HFFc6 (cell line): ENCODE results near the gene LGALS3BP. TPM values are rescaled to one million over a fixed set of nuclear protein-coding genes. Genes with fewer than 3 reads are reported as not detected.

ENCODE experiments used
- DNase-seq: peaks from one replicate; pipeline ENCODE4 v3.0.0-alpha.2; 2018
- H3K27ac Mint-ChIP-seq: 2 replicates; pipeline ENCODE4 v1.8.0; 2020; ENCODE audit warnings: mild to moderate bottlenecking, mixed read lengths
- H3K27me3 Mint-ChIP-seq: 2 replicates; pipeline ENCODE4 v1.8.0; 2021; ENCODE audit warnings: mild to moderate bottlenecking, moderate library complexity, mixed read lengths; ENCODE audit not compliant: insufficient read depth
- H3K36me3 Mint-ChIP-seq: 2 replicates; pipeline ENCODE4 v1.8.0; 2021; ENCODE audit warnings: low read depth, mixed read lengths
- H3K4me1 Mint-ChIP-seq: 2 replicates; pipeline ENCODE4 v1.8.0; 2020; ENCODE audit warnings: low read depth, mixed read lengths
- H3K4me3 Mint-ChIP-seq: 2 replicates; pipeline ENCODE4 v1.8.0; 2020; ENCODE audit warnings: mild to moderate bottlenecking, moderate library complexity, mixed read lengths
- H3K9me3 Mint-ChIP-seq: 2 replicates; pipeline ENCODE4 v1.8.0; 2020; ENCODE audit warnings: mild to moderate bottlenecking, mixed read lengths
- total RNA-seq, 6 experiments: library from RNA; stranded (reverse); fragmentation: NEBNext Ultra II Directional; extraction: Animal tissue kit (Norgen Biotek cat#: 25700); gene quantifications; 2 replicates in 1 of 6; 3 replicates in 5 of 6; pipeline ENCODE4 v1.2.3, GENCODE V29; 2021
- TF ChIP-seq, protein P1 (sequence below): fragments of 200-600 bp; sonication (generic); IDR thresholded peaks from 2 replicates; pipeline ENCODE4 v1.5.0; 2021; ENCODE audit warnings: antibody characterized with exemption, mild to moderate bottlenecking

Gene LGALS3BP
- total RNA-seq, 6 experiments from 2014 or later: 31.1 to 46.4 (median 43.4) TPM

DNA sequence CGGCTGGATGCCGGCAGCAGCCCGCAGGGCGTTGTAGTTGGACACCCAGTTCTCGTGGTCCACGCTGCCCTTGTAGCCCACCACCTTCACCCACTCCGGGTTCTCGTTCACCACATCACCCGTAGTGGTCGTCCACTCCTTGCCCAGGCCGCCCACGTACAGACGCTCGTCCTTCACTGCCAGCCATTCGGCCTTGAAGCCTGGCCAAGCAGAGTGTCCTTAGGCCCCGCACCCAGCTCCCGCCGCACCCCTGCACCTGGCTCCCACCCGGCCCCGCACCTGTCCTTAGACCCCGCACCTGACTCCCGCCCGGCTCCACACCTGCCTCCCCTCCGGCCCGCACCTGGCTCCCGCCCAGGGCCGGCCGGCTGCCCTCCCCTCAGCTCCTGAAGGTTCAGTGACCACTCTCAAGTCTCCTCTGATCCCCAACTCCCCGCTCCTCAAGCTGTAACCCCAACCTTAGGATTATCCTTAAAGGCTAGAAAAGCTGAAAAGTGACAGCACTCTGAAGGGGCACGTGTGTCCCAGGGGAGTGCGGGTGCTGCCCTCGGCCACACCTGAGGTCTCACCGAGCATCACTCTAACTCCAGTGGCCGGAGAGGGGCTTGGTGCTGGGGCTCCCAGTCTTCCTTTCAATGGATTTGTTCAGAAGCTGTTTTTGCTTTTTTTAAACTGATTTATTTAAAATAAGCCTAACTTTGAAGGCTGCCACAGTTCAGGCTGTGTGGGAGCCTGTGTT, 15.5 kb upstream of the LGALS3BP start:
- H3K27me3 Mint-ChIP-seq: no peaks in the 10 kb centered on the region; the same call in 1 of the 2 replicates
- no peaks in the 10 kb centered on the region for H3K9me3 Mint-ChIP-seq
- TF ChIP-seq, protein P1, sequence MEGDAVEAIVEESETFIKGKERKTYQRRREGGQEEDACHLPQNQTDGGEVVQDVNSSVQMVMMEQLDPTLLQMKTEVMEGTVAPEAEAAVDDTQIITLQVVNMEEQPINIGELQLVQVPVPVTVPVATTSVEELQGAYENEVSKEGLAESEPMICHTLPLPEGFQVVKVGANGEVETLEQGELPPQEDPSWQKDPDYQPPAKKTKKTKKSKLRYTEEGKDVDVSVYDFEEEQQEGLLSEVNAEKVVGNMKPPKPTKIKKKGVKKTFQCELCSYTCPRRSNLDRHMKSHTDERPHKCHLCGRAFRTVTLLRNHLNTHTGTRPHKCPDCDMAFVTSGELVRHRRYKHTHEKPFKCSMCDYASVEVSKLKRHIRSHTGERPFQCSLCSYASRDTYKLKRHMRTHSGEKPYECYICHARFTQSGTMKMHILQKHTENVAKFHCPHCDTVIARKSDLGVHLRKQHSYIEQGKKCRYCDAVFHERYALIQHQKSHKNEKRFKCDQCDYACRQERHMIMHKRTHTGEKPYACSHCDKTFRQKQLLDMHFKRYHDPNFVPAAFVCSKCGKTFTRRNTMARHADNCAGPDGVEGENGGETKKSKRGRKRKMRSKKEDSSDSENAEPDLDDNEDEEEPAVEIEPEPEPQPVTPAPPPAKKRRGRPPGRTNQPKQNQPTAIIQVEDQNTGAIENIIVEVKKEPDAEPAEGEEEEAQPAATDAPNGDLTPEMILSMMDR: no peak
- no peak for DNase-seq
- no peaks in the 10 kb centered on the region for H3K4me1 Mint-ChIP-seq
- no peak overlapping the region for H3K4me3 Mint-ChIP-seq
- H3K27ac Mint-ChIP-seq: no peak overlapping the region
- peaks cover 44% of the 10 kb centered on the region for H3K36me3 Mint-ChIP-seq

DNA sequence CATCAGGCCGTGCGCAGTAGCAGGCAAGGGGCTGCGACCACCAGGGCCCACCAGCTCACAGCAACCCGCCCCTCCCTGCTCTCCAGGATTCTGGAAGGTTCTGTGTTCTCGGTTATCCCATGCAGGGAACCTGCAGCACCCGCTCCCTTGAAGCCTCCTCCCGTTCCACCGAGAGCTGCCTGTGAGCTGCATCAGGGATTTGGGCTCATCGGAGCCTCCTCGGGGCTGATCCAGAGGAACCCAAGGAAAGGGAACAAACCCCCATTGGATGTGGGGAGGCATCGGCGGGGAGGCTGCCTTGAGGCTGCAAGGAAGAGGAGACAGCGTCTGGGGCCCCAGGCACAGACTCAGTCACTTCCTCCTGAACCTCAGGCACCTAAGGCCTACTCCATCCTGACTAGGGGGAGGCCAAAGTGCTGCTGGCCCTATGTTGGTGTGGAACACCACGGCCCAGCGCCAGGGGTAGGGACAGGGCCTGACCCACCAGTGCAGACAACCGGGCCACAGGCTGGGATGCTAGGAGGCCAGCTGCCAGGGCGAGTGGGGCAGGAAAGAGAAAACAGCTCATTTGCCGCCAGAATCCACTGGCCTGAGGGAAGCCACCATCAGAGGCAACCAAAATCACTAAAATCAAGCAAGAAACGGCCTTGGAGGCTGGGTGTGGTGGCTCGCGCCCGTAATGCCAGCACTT, 14.4 kb upstream of the LGALS3BP start:
- Mint-ChIP-seq H3K4me1 (no peaks in the 10 kb centered on the region), H3K27ac (no peak overlapping the region), H3K27me3 (no peaks in the 10 kb centered on the region; the same call in 1 of the 2 replicates), H3K36me3 (peaks cover 48% of the 10 kb centered on the region), H3K4me3 (no peak overlapping the region), H3K9me3 (no peaks in the 10 kb centered on the region)
- no peak for DNase-seq
- TF ChIP-seq, protein P1: no peak

DNA sequence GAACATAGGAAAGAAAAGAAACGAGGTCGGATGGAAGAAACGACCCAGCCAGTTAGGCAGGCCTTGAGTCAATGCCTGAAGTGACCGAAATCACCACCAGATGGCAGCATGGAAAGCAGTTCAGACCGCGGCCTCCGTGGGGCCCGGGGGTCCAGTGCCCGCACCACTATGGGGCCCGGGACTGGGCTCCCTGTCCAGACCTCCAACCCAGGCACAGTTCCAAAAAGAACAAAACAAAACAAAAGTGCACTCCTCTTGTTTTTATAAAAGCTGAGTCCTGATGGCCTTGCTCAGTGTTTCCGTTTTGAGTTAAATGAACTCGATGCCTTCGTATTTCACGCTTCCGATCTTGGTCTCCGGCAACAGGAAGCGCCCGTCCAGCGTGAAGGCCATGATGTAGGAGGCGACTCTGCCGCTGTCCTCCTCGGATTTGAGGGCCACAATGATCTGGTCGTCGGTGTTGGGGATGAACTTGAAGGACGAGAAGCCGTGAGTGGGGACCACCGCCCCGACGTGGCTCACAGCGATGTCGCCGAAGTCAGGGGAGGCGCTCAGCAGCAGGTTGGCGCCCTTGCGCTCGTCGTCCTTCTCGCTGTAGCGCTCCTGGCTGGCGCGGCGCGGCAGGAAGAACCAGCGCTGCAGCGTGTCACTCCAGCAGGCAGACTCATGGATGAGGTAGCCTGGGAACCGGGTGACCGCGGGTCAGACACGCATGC, 13.7 kb upstream of the LGALS3BP start:
- Mint-ChIP-seq H3K4me3 (no peak overlapping the region), H3K27me3 (no peaks in the 10 kb centered on the region; the same call in 1 of the 2 replicates), H3K4me1 (no peaks in the 10 kb centered on the region), H3K27ac (no peak overlapping the region), H3K36me3 (peaks cover 49% of the 10 kb centered on the region), H3K9me3 (no peaks in the 10 kb centered on the region)
- no peak for DNase-seq
- TF ChIP-seq, protein P1: peak; percentile 88

DNA sequence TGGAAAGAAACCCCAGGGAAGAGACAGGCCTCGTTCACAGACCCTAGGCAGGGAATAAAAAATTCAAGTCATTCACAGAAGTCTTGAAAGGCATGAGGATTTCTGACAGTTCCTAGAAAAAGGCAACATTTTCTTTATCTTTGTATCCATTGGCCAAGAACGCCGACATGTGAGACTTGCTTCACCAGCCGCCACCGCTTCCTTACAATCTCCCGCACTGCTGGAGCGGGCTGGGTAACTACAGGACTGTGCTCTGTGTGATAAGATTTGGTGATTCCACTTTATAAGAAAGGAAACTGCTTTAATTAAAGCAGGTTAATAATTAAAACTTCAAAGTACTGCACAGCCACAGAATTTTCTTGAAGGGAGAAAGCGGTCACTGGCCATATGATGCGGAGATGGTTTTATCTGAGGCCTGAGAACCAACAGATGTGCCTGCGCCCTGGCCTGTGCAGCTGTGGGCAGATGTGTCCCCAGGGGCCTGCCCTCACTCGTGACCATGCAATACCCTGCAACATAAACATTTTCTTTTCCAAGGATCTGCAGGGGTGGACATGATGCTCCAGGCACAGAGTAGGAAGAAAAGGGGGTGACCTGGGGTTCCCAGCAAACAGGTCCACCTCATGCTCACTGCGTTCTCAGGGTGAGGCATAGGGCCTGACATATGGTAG, 13.0 kb upstream of the LGALS3BP start:
- no peak overlapping the region for H3K4me3 Mint-ChIP-seq
- H3K27me3 Mint-ChIP-seq: no peaks in the 10 kb centered on the region; the same call in 1 of the 2 replicates
- no peak overlapping the region for H3K27ac Mint-ChIP-seq
- H3K4me1 Mint-ChIP-seq: no peaks in the 10 kb centered on the region
- H3K36me3 Mint-ChIP-seq: peaks cover 46% of the 10 kb centered on the region
- no peaks in the 10 kb centered on the region for H3K9me3 Mint-ChIP-seq
- TF ChIP-seq, protein P1: no peak
- no peak for DNase-seq

DNA sequence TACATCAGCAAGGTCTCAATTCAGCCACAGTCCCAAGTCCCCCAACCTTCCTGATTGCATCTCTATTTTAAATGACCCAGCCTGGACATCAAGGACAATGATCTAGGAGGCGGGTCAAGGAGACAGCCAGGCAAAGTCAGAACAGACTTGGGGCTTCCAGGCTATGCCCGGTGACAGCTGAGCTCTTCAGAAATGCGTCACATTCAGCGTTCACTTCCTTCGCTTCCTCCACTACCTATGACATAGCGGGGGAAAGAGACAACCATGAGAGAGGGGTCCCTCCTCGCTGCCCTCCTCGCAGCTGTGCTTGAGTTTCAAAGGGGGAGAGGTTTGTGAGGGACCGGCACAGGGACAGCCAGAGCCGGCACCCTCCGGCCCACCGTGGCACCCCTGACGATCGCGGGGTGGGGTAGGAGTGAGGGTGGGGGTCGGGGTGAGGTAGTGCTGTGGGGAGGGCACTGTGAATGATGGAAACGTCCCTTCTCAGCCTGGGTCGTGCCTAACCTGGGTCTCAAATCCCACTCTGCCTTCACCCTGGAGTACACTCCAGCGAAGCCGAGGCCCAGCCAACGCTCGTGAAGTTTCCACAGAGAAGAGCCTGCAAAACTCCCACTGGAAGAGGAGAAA, 12.3 kb upstream of the LGALS3BP start:
- Mint-ChIP-seq H3K36me3 (peaks cover 44% of the 10 kb centered on the region), H3K9me3 (no peaks in the 10 kb centered on the region), H3K4me1 (peaks cover 2% of the 10 kb centered on the region), H3K4me3 (no peak overlapping the region), H3K27ac (no peak overlapping the region), H3K27me3 (no peaks in the 10 kb centered on the region; the same call in 1 of the 2 replicates)
- no peak for DNase-seq
- TF ChIP-seq, protein P1: no peak
